ENCODE results near the gene TRIP6. TPM values are rescaled to one million over a fixed set of nuclear protein-coding genes. Genes with fewer than 3 reads are reported as not detected.
"Not testable (repeated sequence)": the region's sequence is repeated elsewhere in the genome, so short reads cannot be mapped to it uniquely, and the experiment has no call there.

The TRIP6 gene
- total and polyA plus RNA-seq, 2 of the 8 experiments (the other 6 are each of a cell fraction or from before 2014, with no cell fraction given) = 88.4 to 103 TPM

GRCh38 chr7:100908512-100908911 lies 41.3 kb downstream of the TRIP6 start (continued):
- no peak for TF ChIP-seq SRF (IDR thresholded peaks at IDR 0.05; ENCODE audit: low read depth, low read length)

GRCh38 chr7:100910443-100910842 lies 43.3 kb downstream of the TRIP6 start:
- H2BK15ac ChIP-seq (ENCODE audit: low read length); FAIRE-seq; H2BK20ac ChIP-seq (ENCODE audit: low read length); POLR2A ChIA-PET (ENCODE audit: partially characterized antibody); H3K56ac ChIP-seq (replicated peaks; ENCODE audit: insufficient read length, low read depth, low read length); H3K27me3 ChIP-seq (replicated peaks in 1 of 4; ENCODE audit: control insufficient read depth in 3 of 4, extremely low read depth in 1 of 4, insufficient read depth in 3 of 4, low read length in 3 of 4); H3K36me3 ChIP-seq (ENCODE audit: control insufficient read depth in 2 of 4, insufficient read depth in 4 of 4, low read length in 3 of 4); H3K4me1 ChIP-seq (replicated peaks in 1 of 4; ENCODE audit: control insufficient read depth in 3 of 4, insufficient read depth in 4 of 4, low read length in 3 of 4); H3K4me2 ChIP-seq (ENCODE audit: insufficient read depth in 1 of 2, low read depth in 2 of 2, low read length in 2 of 2); H3K4ac ChIP-seq (replicated peaks; ENCODE audit: insufficient read length, low read depth, low read length); H4K5ac ChIP-seq (ENCODE audit: insufficient read length, low read depth, low read length); H3K9ac ChIP-seq (replicated peaks in 1 of 4; ENCODE audit: extremely low read depth in 1 of 4, low read depth in 3 of 4, low read length in 3 of 4); DNase-seq (ENCODE audit: low read depth in 1 of 2, low spot score in 2 of 2); H4K8ac ChIP-seq (ENCODE audit: extremely low read depth, insufficient read depth, low read length); H2BK12ac ChIP-seq (ENCODE audit: low read depth, low read length); H3K4me3 ChIP-seq (ENCODE audit: extremely low read depth in 1 of 4, insufficient read depth in 2 of 4, low read depth in 3 of 4, low read length in 4 of 4); H3K14ac ChIP-seq (ENCODE audit: insufficient read length); H3K9me3 ChIP-seq (ENCODE audit: insufficient read depth in 2 of 2, low read depth in 1 of 2, low read length in 1 of 2); H4K20me1 ChIP-seq (replicated peaks in 1 of 2; ENCODE audit: control insufficient read depth in 1 of 2, insufficient read depth in 2 of 2, low read length in 2 of 2); H3K79me2 ChIP-seq (ENCODE audit: control insufficient read depth in 1 of 2, insufficient read depth in 2 of 2, low read length in 2 of 2); H2BK120ac ChIP-seq (replicated peaks; ENCODE audit: low read depth, low read length); H3K18ac ChIP-seq (ENCODE audit: extremely low read depth, low read length); H3K23ac ChIP-seq (ENCODE audit: insufficient read length); H2AFZ ChIP-seq (ENCODE audit: low read length); H4K91ac ChIP-seq (replicated peaks; ENCODE audit: insufficient read length, low read length); H3K79me1 ChIP-seq (ENCODE audit: low read depth, low read length); H2AK5ac ChIP-seq (ENCODE audit: low read depth, low read length); H2BK5ac ChIP-seq (ENCODE audit: low read depth, low read length); H3K27ac ChIP-seq (ENCODE audit: low read depth, low read length); H3K23me2 ChIP-seq (ENCODE audit: low read depth, low read length): not testable (repeated sequence)
- CTCF ChIA-PET (ENCODE audit: partially characterized antibody) = interaction anchor here (1.3 to 1.4 kb wide), 3 partner anchors 10 to 166 kb away, joined by 5 read pairs; no protein-coding TSS in a partner anchor
- 91% methylated on average over 6 of the region's 7 CpGs; no CpG with 5 or more reads in 1 of the 2 experiments for WGBS, 2 experiments (ENCODE audit: extremely low coverage in 1 of 2, insufficient coverage in 1 of 2, insufficient read length in 1 of 2, insufficient replicate concordance in 2 of 2, low coverage in 1 of 2, low lambda C conversion rate in 2 of 2, missing lambda C conversion rate in 1 of 2)
